Measurements from ENCODE around the gene IRF9. TPM values are rescaled to one million over a fixed set of nuclear protein-coding genes. Genes with fewer than 3 reads are reported as not detected.

The IRF9 gene
- total RNA-seq, 1 experiment from 2014 or later: 15.6 TPM

DNA sequence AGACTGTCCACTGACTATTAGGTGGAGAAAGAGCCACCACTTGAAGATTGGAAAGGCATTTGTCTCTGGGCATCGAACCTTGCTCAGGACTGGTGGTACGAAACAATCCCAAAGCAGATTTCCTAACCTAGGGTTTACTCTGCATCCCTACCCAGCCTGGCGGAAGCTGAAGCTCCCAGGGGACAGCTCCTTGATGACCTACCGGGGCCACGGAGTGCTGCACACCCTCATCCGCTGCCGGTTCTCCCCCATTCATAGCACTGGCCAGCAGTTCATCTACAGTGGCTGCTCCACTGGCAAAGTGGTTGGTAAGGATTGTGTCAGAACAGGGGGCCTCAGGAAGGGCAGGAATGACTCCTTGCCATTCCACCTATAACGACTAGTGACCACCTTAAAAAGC is 39.9 kb upstream of the IRF9 start:
- ChIA-PET CTCF (interaction anchor here (1.0 to 1.3 kb wide), 2 partner anchors 12 to 18 kb away, joined by 3 to 5 read pairs; no protein-coding TSS in a partner anchor), POLR2A (no interaction called here)
- no peak for DNase-seq (ENCODE audit: low spot score)
- no peak for ATAC-seq
- H3K36me3 Mint-ChIP-seq: peaks cover 52% of the 10 kb centered on the region
- H3K4me1 Mint-ChIP-seq: peaks cover 6% of the 10 kb centered on the region
- H3K9me3 Mint-ChIP-seq: no peaks in the 10 kb centered on the region
- H3K27ac Mint-ChIP-seq: no peak overlapping the region
- TF ChIP-seq ETV6 (CRISPR knock-in tag; IDR thresholded peaks at IDR 0.05) (no peak), ZNF138 (CRISPR knock-in tag; conservative IDR thresholded peaks at IDR 0.05) (no peak), MXD4 (CRISPR knock-in tag; IDR thresholded peaks at IDR 0.05; ENCODE audit: borderline replicate concordance) (no peak), GABPB1 (CRISPR knock-in tag; IDR thresholded peaks at IDR 0.05) (no peak), OVOL2 (CRISPR knock-in tag; IDR thresholded peaks at IDR 0.05; ENCODE audit: borderline replicate concordance) (no peak), EMX1 (CRISPR knock-in tag; IDR thresholded peaks at IDR 0.05) (no peak), ZNF671 (CRISPR knock-in tag; IDR thresholded peaks at IDR 0.05) (no peak), FOXP1 (CRISPR knock-in tag; IDR thresholded peaks at IDR 0.05; ENCODE audit: borderline replicate concordance) (no peak), RORB (CRISPR knock-in tag; IDR thresholded peaks at IDR 0.05) (no peak), NR3C1 (CRISPR knock-in tag; conservative IDR thresholded peaks at IDR 0.05; ENCODE audit: low read depth) (no peak), GTF2I (CRISPR knock-in tag; conservative IDR thresholded peaks at IDR 0.05) (no peak)
- TF ChIP-seq, protein P1, sequence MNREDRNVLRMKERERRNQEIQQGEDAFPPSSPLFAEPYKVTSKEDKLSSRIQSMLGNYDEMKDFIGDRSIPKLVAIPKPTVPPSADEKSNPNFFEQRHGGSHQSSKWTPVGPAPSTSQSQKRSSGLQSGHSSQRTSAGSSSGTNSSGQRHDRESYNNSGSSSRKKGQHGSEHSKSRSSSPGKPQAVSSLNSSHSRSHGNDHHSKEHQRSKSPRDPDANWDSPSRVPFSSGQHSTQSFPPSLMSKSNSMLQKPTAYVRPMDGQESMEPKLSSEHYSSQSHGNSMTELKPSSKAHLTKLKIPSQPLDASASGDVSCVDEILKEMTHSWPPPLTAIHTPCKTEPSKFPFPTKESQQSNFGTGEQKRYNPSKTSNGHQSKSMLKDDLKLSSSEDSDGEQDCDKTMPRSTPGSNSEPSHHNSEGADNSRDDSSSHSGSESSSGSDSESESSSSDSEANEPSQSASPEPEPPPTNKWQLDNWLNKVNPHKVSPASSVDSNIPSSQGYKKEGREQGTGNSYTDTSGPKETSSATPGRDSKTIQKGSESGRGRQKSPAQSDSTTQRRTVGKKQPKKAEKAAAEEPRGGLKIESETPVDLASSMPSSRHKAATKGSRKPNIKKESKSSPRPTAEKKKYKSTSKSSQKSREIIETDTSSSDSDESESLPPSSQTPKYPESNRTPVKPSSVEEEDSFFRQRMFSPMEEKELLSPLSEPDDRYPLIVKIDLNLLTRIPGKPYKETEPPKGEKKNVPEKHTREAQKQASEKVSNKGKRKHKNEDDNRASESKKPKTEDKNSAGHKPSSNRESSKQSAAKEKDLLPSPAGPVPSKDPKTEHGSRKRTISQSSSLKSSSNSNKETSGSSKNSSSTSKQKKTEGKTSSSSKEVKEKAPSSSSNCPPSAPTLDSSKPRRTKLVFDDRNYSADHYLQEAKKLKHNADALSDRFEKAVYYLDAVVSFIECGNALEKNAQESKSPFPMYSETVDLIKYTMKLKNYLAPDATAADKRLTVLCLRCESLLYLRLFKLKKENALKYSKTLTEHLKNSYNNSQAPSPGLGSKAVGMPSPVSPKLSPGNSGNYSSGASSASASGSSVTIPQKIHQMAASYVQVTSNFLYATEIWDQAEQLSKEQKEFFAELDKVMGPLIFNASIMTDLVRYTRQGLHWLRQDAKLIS (CRISPR knock-in tag; IDR thresholded peaks at IDR 0.05; ENCODE audit: borderline replicate concordance): no peak
- TF ChIP-seq, protein P2, sequence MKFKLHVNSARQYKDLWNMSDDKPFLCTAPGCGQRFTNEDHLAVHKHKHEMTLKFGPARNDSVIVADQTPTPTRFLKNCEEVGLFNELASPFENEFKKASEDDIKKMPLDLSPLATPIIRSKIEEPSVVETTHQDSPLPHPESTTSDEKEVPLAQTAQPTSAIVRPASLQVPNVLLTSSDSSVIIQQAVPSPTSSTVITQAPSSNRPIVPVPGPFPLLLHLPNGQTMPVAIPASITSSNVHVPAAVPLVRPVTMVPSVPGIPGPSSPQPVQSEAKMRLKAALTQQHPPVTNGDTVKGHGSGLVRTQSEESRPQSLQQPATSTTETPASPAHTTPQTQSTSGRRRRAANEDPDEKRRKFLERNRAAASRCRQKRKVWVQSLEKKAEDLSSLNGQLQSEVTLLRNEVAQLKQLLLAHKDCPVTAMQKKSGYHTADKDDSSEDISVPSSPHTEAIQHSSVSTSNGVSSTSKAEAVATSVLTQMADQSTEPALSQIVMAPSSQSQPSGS (CRISPR knock-in tag; IDR thresholded peaks at IDR 0.05; ENCODE audit: borderline replicate concordance, low read depth): no peak
- TF ChIP-seq, protein P3, sequence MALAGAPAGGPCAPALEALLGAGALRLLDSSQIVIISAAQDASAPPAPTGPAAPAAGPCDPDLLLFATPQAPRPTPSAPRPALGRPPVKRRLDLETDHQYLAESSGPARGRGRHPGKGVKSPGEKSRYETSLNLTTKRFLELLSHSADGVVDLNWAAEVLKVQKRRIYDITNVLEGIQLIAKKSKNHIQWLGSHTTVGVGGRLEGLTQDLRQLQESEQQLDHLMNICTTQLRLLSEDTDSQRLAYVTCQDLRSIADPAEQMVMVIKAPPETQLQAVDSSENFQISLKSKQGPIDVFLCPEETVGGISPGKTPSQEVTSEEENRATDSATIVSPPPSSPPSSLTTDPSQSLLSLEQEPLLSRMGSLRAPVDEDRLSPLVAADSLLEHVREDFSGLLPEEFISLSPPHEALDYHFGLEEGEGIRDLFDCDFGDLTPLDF (CRISPR knock-in tag; IDR thresholded peaks at IDR 0.05): no peak
- TF ChIP-seq, protein P4, sequence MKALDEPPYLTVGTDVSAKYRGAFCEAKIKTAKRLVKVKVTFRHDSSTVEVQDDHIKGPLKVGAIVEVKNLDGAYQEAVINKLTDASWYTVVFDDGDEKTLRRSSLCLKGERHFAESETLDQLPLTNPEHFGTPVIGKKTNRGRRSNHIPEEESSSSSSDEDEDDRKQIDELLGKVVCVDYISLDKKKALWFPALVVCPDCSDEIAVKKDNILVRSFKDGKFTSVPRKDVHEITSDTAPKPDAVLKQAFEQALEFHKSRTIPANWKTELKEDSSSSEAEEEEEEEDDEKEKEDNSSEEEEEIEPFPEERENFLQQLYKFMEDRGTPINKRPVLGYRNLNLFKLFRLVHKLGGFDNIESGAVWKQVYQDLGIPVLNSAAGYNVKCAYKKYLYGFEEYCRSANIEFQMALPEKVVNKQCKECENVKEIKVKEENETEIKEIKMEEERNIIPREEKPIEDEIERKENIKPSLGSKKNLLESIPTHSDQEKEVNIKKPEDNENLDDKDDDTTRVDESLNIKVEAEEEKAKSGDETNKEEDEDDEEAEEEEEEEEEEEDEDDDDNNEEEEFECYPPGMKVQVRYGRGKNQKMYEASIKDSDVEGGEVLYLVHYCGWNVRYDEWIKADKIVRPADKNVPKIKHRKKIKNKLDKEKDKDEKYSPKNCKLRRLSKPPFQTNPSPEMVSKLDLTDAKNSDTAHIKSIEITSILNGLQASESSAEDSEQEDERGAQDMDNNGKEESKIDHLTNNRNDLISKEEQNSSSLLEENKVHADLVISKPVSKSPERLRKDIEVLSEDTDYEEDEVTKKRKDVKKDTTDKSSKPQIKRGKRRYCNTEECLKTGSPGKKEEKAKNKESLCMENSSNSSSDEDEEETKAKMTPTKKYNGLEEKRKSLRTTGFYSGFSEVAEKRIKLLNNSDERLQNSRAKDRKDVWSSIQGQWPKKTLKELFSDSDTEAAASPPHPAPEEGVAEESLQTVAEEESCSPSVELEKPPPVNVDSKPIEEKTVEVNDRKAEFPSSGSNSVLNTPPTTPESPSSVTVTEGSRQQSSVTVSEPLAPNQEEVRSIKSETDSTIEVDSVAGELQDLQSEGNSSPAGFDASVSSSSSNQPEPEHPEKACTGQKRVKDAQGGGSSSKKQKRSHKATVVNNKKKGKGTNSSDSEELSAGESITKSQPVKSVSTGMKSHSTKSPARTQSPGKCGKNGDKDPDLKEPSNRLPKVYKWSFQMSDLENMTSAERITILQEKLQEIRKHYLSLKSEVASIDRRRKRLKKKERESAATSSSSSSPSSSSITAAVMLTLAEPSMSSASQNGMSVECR (CRISPR knock-in tag; IDR thresholded peaks at IDR 0.05; ENCODE audit: borderline replicate concordance): no peak
- TF ChIP-seq, protein P5, sequence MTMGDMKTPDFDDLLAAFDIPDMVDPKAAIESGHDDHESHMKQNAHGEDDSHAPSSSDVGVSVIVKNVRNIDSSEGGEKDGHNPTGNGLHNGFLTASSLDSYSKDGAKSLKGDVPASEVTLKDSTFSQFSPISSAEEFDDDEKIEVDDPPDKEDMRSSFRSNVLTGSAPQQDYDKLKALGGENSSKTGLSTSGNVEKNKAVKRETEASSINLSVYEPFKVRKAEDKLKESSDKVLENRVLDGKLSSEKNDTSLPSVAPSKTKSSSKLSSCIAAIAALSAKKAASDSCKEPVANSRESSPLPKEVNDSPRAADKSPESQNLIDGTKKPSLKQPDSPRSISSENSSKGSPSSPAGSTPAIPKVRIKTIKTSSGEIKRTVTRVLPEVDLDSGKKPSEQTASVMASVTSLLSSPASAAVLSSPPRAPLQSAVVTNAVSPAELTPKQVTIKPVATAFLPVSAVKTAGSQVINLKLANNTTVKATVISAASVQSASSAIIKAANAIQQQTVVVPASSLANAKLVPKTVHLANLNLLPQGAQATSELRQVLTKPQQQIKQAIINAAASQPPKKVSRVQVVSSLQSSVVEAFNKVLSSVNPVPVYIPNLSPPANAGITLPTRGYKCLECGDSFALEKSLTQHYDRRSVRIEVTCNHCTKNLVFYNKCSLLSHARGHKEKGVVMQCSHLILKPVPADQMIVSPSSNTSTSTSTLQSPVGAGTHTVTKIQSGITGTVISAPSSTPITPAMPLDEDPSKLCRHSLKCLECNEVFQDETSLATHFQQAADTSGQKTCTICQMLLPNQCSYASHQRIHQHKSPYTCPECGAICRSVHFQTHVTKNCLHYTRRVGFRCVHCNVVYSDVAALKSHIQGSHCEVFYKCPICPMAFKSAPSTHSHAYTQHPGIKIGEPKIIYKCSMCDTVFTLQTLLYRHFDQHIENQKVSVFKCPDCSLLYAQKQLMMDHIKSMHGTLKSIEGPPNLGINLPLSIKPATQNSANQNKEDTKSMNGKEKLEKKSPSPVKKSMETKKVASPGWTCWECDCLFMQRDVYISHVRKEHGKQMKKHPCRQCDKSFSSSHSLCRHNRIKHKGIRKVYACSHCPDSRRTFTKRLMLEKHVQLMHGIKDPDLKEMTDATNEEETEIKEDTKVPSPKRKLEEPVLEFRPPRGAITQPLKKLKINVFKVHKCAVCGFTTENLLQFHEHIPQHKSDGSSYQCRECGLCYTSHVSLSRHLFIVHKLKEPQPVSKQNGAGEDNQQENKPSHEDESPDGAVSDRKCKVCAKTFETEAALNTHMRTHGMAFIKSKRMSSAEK (CRISPR knock-in tag; IDR thresholded peaks at IDR 0.05; ENCODE audit: borderline replicate concordance): no peak
- no peaks in the 10 kb centered on the region for H3K27me3 Mint-ChIP-seq (ENCODE audit: low read depth)
- H3K4me3 Mint-ChIP-seq: no peak overlapping the region

All from WTC11 (cell line).